ENCODE results near the gene RNF222.

DNA sequence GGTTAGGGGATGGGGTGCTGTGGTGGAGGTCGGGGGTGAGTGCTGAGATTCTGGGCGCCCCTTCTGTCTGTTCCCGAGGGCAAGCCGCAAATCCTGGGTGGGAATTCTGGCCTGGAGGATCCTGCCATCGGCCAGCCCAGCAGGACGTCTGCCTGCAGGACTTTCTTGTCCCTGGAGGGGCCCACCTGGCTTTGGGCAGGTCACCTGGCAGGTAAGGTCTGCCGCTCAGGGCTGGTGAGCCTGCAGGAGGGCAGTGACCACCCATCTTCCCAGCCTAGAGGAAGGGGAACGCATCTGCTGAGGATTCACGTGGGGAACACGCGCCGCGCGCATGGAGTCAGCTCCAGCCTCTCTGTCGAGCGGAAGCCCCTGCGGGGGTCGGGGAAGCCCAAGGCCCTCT, 5.4 kb downstream of the RNF222 start:
- TF ChIP-seq, protein P1, sequence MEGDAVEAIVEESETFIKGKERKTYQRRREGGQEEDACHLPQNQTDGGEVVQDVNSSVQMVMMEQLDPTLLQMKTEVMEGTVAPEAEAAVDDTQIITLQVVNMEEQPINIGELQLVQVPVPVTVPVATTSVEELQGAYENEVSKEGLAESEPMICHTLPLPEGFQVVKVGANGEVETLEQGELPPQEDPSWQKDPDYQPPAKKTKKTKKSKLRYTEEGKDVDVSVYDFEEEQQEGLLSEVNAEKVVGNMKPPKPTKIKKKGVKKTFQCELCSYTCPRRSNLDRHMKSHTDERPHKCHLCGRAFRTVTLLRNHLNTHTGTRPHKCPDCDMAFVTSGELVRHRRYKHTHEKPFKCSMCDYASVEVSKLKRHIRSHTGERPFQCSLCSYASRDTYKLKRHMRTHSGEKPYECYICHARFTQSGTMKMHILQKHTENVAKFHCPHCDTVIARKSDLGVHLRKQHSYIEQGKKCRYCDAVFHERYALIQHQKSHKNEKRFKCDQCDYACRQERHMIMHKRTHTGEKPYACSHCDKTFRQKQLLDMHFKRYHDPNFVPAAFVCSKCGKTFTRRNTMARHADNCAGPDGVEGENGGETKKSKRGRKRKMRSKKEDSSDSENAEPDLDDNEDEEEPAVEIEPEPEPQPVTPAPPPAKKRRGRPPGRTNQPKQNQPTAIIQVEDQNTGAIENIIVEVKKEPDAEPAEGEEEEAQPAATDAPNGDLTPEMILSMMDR (IDR thresholded peaks at IDR 0.05), result no peak
- TF ChIP-seq POLR2A (IDR thresholded peaks at IDR 0.05), result no peak
